Ecto neural progenitor cell (in vitro differentiated cells): ENCODE data around the gene BCAR3.
A peak's percentile ranks its signal among the peaks of the same experiment; 100 is the strongest.
"Not testable (repeated sequence)": the region's sequence is repeated elsewhere in the genome, so short reads cannot be mapped to it uniquely, and the experiment has no call there.

Experiments used
- DNase-seq: peaks from one replicate; pipeline ENCODE4 v3.0.0-alpha.2; 2018; ENCODE audit warnings: low spot score

Gene BCAR3

GRCh38 chr1:93687542-93687941 lies 5.9 kb upstream of the BCAR3 start:
- no peak for DNase-seq

GRCh38 chr1:93686504-93687250 lies 5.0 kb upstream of the BCAR3 start:
- DNase-seq: no peak

- no peak for DNase-seq
Observed at GRCh38 chr1:93685918-93686317, 4.3 kb upstream of the BCAR3 start.

GRCh38 chr1:93683234-93683633 lies 1.6 kb upstream of the BCAR3 start:
- no peak for DNase-seq

- DNase-seq: no peak
Observed at GRCh38 chr1:93681989-93682412, 364 bp upstream of the BCAR3 start.

DNA sequence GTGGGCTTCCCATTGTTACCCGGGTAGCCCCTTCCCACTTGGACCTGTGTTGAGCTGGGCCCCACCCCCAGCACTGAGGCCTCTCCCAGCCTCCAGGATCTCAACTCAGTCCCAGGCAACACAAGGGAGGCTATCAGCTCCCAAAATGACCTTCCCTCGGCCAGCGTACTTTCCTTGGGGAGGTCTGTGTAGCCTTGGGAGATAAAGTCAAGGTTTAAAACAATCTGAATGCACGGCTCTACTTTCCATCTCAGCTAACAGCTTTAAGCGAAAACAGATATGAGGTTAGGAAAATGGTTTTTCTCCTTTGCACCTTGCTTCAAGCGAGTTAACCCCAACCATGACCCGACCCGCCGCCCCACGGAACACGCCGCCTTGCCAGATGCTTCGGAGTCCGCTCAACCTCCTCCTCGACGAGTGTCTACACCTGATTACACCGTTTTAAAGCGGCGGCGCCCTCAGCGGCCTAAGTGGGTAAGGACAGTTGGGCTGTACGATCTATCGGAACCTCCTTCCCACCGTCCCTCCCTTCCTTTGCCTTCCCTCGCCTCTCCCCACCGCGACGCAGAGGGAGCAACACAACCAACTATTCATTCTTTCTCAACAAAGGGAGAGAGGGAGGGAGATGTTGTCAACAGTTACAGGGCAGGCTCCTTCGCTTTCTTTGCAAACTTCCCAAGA lies 1.1 kb downstream of the BCAR3 start:
- DNase-seq: peak; percentile 86

- no peak for DNase-seq
Observed at GRCh38 chr1:93680076-93680419, 1.6 kb downstream of the BCAR3 start.

GRCh38 chr1:93679546-93679945 lies 2.1 kb downstream of the BCAR3 start:
- DNase-seq: no peak

- DNase-seq: no peak
Observed at GRCh38 chr1:93678946-93679480, 2.6 kb downstream of the BCAR3 start.

DNA sequence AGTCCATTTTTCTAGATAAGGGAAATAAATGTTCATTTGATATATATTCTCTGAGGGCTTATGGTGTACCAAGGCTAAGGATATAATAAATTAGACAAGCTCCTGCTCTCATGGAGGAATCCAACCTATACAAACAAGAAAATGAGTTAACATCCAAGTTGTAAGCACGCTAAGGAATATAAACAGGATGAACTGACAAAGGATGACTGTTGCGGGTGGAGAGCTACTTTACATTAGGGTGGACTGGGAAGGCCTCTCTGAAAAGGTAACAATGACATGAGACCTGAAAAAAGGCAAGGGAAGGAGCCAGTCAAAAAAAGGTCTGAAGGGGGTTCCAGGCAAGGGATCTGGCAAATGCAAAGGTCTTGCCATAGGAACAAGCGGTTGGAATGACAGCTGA lies 3.1 kb downstream of the BCAR3 start:
- DNase-seq: no peak

GRCh38 chr1:93677729-93678128 lies 3.9 kb downstream of the BCAR3 start:
- DNase-seq: no peak

DNA sequence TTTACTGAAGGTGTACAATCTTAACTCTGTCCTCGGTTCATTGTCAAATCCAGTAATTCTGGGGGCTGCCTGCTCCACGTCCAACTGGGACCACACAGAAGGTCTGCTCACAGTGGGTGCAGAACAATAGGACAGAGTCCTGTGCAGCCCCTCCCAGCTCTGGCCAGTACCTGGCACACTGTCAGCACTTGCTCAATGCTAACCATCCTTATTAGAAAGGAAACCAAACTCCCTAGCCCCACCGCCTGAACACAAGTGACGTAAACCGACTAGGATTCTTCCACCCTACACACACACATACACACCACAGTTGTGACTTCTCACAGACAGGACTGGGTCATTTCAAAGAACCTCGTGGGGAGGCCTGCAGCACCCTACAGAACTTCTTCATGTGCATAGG lies 5.2 kb downstream of the BCAR3 start:
- no peak for DNase-seq

- DNase-seq: no peak
Observed at GRCh38 chr1:93675931-93676330, 5.7 kb downstream of the BCAR3 start.

- no peak for DNase-seq
Observed at GRCh38 chr1:93675271-93675670, 6.4 kb downstream of the BCAR3 start.

DNA sequence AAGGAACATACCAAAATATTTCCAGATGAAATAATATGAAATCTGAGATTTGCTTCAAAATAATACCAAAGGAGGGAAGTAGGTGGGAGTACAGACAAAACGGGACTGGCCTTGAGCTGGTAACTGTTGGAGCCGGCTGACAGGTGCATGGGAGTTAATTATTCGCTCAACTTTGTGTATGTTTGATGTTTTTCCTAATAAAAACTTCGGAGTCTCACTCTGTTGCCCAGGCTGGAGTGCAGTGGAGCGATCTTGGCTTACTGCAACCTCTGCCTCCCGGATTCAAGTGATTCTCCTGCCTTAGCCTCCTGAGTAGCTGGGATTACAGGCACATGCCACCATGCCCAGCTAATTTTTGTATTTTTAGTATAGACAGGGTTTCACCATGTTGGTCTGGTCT lies 7.6 kb downstream of the BCAR3 start:
- DNase-seq: not testable (repeated sequence)

- no peak for DNase-seq
Observed at GRCh38 chr1:93673163-93673829, 8.3 kb downstream of the BCAR3 start.

GRCh38 chr1:93672477-93673162 lies 9.0 kb downstream of the BCAR3 start:
- no peak for DNase-seq

- no peak for DNase-seq
Observed at GRCh38 chr1:93672069-93672468, 9.6 kb downstream of the BCAR3 start.

GRCh38 chr1:93671099-93671621 lies 10.5 kb downstream of the BCAR3 start:
- no peak for DNase-seq

GRCh38 chr1:93670141-93670540 lies 11.5 kb downstream of the BCAR3 start:
- DNase-seq: no peak

DNA sequence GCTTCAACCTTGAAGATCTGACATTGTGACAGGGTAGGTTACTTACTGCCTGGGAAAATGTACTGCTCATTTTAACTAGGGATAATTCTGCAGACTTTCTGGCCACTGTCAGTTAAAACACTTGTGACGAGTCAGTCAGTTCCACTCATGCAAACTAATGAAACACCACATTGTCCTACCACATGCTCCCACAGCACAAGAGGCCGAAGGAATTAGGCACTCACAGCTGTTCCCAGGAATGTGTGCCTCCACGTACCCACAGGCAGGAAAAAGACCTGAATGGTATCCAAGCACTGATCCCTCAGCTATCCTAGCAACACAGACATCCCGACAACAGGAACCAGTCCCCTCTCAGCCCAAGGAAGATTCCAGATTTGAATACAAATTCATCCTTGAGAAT lies 12.3 kb downstream of the BCAR3 start:
- DNase-seq: no peak

GRCh38 chr1:93668951-93669350 lies 12.7 kb downstream of the BCAR3 start:
- DNase-seq: peak; percentile 7
